Parathyroid adenoma (tissue), 2 donors: ENCODE results near the gene COL15A1.

Experiments
- H2AFZ ChIP-seq: fragments of 300-600 bp; sonication (generic); one replicate; pipeline ENCODE4 v1.7.0; 2017; ENCODE audit warnings: antibody characterized with exemption, mild to moderate bottlenecking
- H3K27ac ChIP-seq: fragments of 300-600 bp; sonication (generic); one replicate; pipeline ENCODE4 v1.7.0; 2017
- H3K27me3 ChIP-seq: fragments of 300-600 bp; sonication (generic); one replicate; pipeline ENCODE4 v1.7.0; 2017; ENCODE audit warnings: low read length; ENCODE audit not compliant: control insufficient read depth, insufficient read depth
- H3K36me3 ChIP-seq: fragments of 300-600 bp; sonication (generic); one replicate; pipeline ENCODE4 v1.7.0; 2017; ENCODE audit warnings: low read length; ENCODE audit not compliant: control insufficient read depth, insufficient read depth
- H3K4me1 ChIP-seq: fragments of 300-600 bp; sonication (generic); one replicate; pipeline ENCODE4 v1.7.0; 2017; ENCODE audit warnings: control low read depth
- H3K4me2 ChIP-seq: fragments of 300-600 bp; sonication (generic); one replicate; pipeline ENCODE4 v1.7.0; 2017; ENCODE audit warnings: low read length
- H3K4me3 ChIP-seq: fragments of 300-600 bp; sonication (generic); one replicate; pipeline ENCODE4 v1.7.0; 2017; ENCODE audit warnings: low read depth, low read length
- H3K79me2 ChIP-seq: fragments of 300-600 bp; sonication (generic); one replicate; pipeline ENCODE4 v1.7.0; 2017; ENCODE audit warnings: control low read depth
- H3K9ac ChIP-seq: fragments of 300-600 bp; sonication (generic); one replicate; pipeline ENCODE4 v1.7.0; 2017; ENCODE audit warnings: mild to moderate bottlenecking
- H3K9me3 ChIP-seq: fragments of 300-600 bp; sonication (generic); one replicate; pipeline ENCODE4 v1.7.0; 2017; ENCODE audit warnings: low read length; ENCODE audit not compliant: control insufficient read depth
- CTCF ChIP-seq: fragments of 300-600 bp; sonication (generic); IDR thresholded peaks from one replicate; pipeline ENCODE4 v1.7.0; 2017; ENCODE audit warnings: antibody characterized with exemption, mild to moderate bottlenecking
- donor health status: primary hyperparathyroidism.

COL15A1 gene

GRCh38 chr9:99073985-99074901 lies 130.5 kb downstream of the COL15A1 start:
- no peaks in the 10 kb centered on the region for H3K9me3 ChIP-seq
- no peak overlapping the region for H3K4me2 ChIP-seq
- H3K36me3 ChIP-seq, result no peaks in the 10 kb centered on the region
- no peak for TF ChIP-seq CTCF
- no peak overlapping the region for H3K27ac ChIP-seq
- H3K27me3 ChIP-seq, result no peaks in the 10 kb centered on the region
- no peak overlapping the region for H2AFZ ChIP-seq
- no peak overlapping the region for H3K4me3 ChIP-seq
- H3K79me2 ChIP-seq, result no peaks in the 10 kb centered on the region
- no peaks in the 10 kb centered on the region for H3K4me1 ChIP-seq
- H3K9ac ChIP-seq, result no peak overlapping the region

GRCh38 chr9:99074902-99075245 lies 131.2 kb downstream of the COL15A1 start:
- H3K9me3 ChIP-seq, result no peaks in the 10 kb centered on the region

GRCh38 chr9:99075246-99075912 lies 131.7 kb downstream of the COL15A1 start:
- H3K27me3 ChIP-seq, result no peaks in the 10 kb centered on the region
- no peak overlapping the region for H3K9ac ChIP-seq
- no peaks in the 10 kb centered on the region for H3K9me3 ChIP-seq
- no peak overlapping the region for H2AFZ ChIP-seq
- H3K27ac ChIP-seq, result no peak overlapping the region
- H3K4me2 ChIP-seq, result no peak overlapping the region
- H3K79me2 ChIP-seq, result no peaks in the 10 kb centered on the region
- TF ChIP-seq CTCF, result no peak
- H3K36me3 ChIP-seq, result no peaks in the 10 kb centered on the region
- no peaks in the 10 kb centered on the region for H3K4me1 ChIP-seq
- no peak overlapping the region for H3K4me3 ChIP-seq

More at GRCh38 chr9:99074902-99075245, 131.2 kb downstream of the COL15A1 start:
- H3K36me3 ChIP-seq, result no peaks in the 10 kb centered on the region
- no peak overlapping the region for H3K9ac ChIP-seq
- no peak overlapping the region for H3K4me2 ChIP-seq
- no peaks in the 10 kb centered on the region for H3K4me1 ChIP-seq
- no peak overlapping the region for H2AFZ ChIP-seq
- no peaks in the 10 kb centered on the region for H3K27me3 ChIP-seq
- H3K79me2 ChIP-seq, result no peaks in the 10 kb centered on the region
- TF ChIP-seq CTCF, result no peak
- no peak overlapping the region for H3K27ac ChIP-seq
- H3K4me3 ChIP-seq, result no peak overlapping the region

- TF ChIP-seq CTCF, result no peak
- Histone ChIP-seq H3K36me3 (no peaks in the 10 kb centered on the region), H3K27me3 (no peaks in the 10 kb centered on the region), H2AFZ (no peak overlapping the region), H3K4me2 (no peak overlapping the region), H3K27ac (no peak overlapping the region), H3K4me3 (no peak overlapping the region), H3K9ac (no peak overlapping the region), H3K4me1 (no peaks in the 10 kb centered on the region), H3K79me2 (no peaks in the 10 kb centered on the region), H3K9me3 (no peaks in the 10 kb centered on the region)
Observed at GRCh38 chr9:99076030-99076429, 132.3 kb downstream of the COL15A1 start.
